Naive thymus-derived CD4-positive, alpha-beta T cell (primary cell): Measurements from ENCODE around the gene EOLA1. TPM values are rescaled to one million over a fixed set of nuclear protein-coding genes. Genes with fewer than 3 reads are reported as not detected.
"Not testable (repeated sequence)": the region's sequence is repeated elsewhere in the genome, so short reads cannot be mapped to it uniquely, and the experiment has no call there.

ENCODE experiments used
- ATAC-seq: fragments of 150-1000 bp; cut with Tn5 transposase; 2 replicates; pipeline ENCODE4 v1.10.0; 2021; ENCODE audit warnings: mild to moderate bottlenecking, moderate library complexity
- CTCF ChIA-PET: fragments of 350-600 bp; sonication (Branson Sonifier 250); formaldehyde crosslinking; loops from one replicate; lab custom pipeline; 2021; ENCODE audit warnings: antibody characterized with exemption; lab: Charles Lee
- POLR2A ChIA-PET: fragments of 350-600 bp; sonication (Branson Sonifier 250); formaldehyde crosslinking; loops from one replicate; lab custom pipeline; 2021; ENCODE audit warnings: antibody characterized with exemption, inconsistent platforms; lab: Charles Lee
- DNase-seq, 9 donors: peaks; one replicate each; pipeline versions ENCODE4 v3.0.0 to v3.0.0-alpha.2; 2020 to 2022; ENCODE audit warnings: mixed read lengths in 1 of 9
- H3K27ac ChIP-seq: one replicate; pipeline ENCODE4 v1.7.0; 2013; ENCODE audit warnings: mild to moderate bottlenecking, low read depth, low read length, moderate library complexity
- H3K27me3 ChIP-seq, 2 donors: one replicate each; pipeline ENCODE4 v1.7.0; 2013; ENCODE audit warnings: low read length in 2 of 2, mild to moderate bottlenecking in 2 of 2, moderate library complexity in 2 of 2; ENCODE audit not compliant: control insufficient read depth in 2 of 2, insufficient read depth in 2 of 2
- H3K36me3 ChIP-seq, 3 experiments: 1 replicate in 2 of 3; 2 replicates in 1 of 3; pipeline ENCODE4 v1.7.0; 2013; ENCODE audit warnings: low read length in 3 of 3, mild to moderate bottlenecking in 3 of 3, moderate library complexity in 1 of 3; ENCODE audit not compliant: insufficient read depth in 3 of 3, control insufficient read depth in 2 of 3
- H3K4me1 ChIP-seq, 2 donors: one replicate each; pipeline ENCODE4 v1.7.0; 2013; ENCODE audit warnings: low read length in 2 of 2, mild to moderate bottlenecking in 2 of 2, moderate library complexity in 1 of 2; ENCODE audit not compliant: control insufficient read depth in 2 of 2, insufficient read depth in 2 of 2
- H3K4me3 ChIP-seq: 2 replicates; pipeline ENCODE4 v1.7.0; 2013; ENCODE audit warnings: mild to moderate bottlenecking, low read length
- H3K9me3 ChIP-seq, 3 experiments: 1 replicate in 2 of 3; 2 replicates in 1 of 3; pipeline ENCODE4 v1.7.0; 2013; ENCODE audit warnings: low read length in 3 of 3; ENCODE audit not compliant: control insufficient read depth in 2 of 3
- H3K27ac Mint-ChIP-seq, 9 donors: one replicate each; pipeline ENCODE4 v1.8.0; 2020 to 2022; ENCODE audit warnings: mixed read lengths in 9 of 9, mild to moderate bottlenecking in 8 of 9, moderate library complexity in 5 of 9, inconsistent platforms in 2 of 9
- H3K27me3 Mint-ChIP-seq, 5 donors: one replicate each; pipeline ENCODE4 v1.8.0; 2021 to 2022; ENCODE audit warnings: mixed read lengths in 5 of 5, mild to moderate bottlenecking in 1 of 5
- H3K36me3 Mint-ChIP-seq, 5 donors: one replicate each; pipeline ENCODE4 v1.8.0; 2020 to 2022; ENCODE audit warnings: mixed read lengths in 5 of 5, mild to moderate bottlenecking in 3 of 5, inconsistent platforms in 1 of 5
- H3K4me1 Mint-ChIP-seq, 7 donors: one replicate each; pipeline ENCODE4 v1.8.0; 2020 to 2022; ENCODE audit warnings: mixed read lengths in 7 of 7, mild to moderate bottlenecking in 3 of 7, inconsistent platforms in 1 of 7
- H3K4me3 Mint-ChIP-seq, 10 donors: one replicate each; pipeline ENCODE4 v1.8.0; 2020 to 2022; ENCODE audit warnings: mild to moderate bottlenecking in 10 of 10, mixed read lengths in 10 of 10, moderate library complexity in 6 of 10, inconsistent platforms in 2 of 10
- H3K9me3 Mint-ChIP-seq, 11 donors: one replicate each; pipeline ENCODE4 v1.8.0; 2020 to 2022; ENCODE audit warnings: mixed read lengths in 11 of 11, mild to moderate bottlenecking in 4 of 11, inconsistent platforms in 1 of 11, moderate library complexity in 1 of 11
- intact Hi-C, 2 donors: fragments of 100-400 bp; cut with micrococcal nuclease; formaldehyde crosslinking; loops; one replicate each; pipeline ENCODE4 v1.15.1; 2023
- polyA plus RNA-seq, 2 donors: library from polyadenylated mRNA; unstranded; fragments of 300-500 nt; fragmentation: Illumina TruSeq; gene quantifications; one replicate each; pipeline ENCODE4 v1.2.3, GENCODE V29; 2021
- total RNA-seq, 6 experiments: library from RNA in 5 of 6; stranded (reverse) in 5 of 6; gene quantifications; 1 replicate in 5 of 6; 2 replicates in 1 of 6; pipeline ENCODE4 v1.2.3 and lab custom pipeline; 2021 to 2026

The EOLA1 gene
- total and polyA plus RNA-seq, 7 experiments from 2014 or later, result 22.2 to 68.1 (median 30.1) TPM

DNA sequence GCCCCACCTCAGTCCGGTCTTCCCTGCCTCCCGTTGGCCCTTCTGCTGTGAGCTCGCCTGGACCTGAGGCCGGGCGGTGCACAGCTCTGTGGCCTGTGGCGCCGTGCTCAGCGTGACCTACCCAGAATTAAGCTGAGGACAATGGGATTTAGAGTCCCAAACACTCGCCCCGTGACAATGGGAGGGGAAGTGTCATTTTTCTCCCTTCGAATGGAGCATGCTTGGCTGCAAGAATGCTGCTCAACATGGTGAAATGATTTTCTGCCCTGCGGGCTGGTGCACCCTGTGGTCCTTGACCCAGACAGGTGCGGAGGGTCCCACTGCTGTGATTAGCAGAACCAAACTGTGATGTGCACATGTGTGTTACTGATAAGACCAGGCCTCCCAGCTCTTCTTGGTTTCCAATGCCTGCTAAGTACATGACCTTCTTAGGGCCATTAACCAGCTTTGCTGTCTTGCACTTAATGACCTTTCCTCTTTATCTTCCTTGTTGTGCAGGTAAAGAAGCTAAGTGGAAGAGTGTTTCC lies 772 bp downstream of the EOLA1 start:
- ATAC-seq (no peak), DNase-seq (no peak)
- Mint-ChIP-seq H3K4me1 (peaks cover 0 to 16% (median 2%) of the 10 kb centered on the region in 7 donors), H3K27me3 (no peaks in the 10 kb centered on the region), H3K9me3 (peaks cover 0 to 3% (median 0%) of the 10 kb centered on the region in 11 donors), H3K27ac (peak overlapping the region; percentile 72 to 100 (median 100)), H3K4me3 (peak overlapping the region; percentile 74 to 99 (median 96)), H3K36me3 (peaks cover 0 to 3% (median 0%) of the 10 kb centered on the region in 5 donors)
- H3K4me1 ChIP-seq, result peaks cover 3 to 5% of the 10 kb centered on the region in 2 donors
- H3K36me3 ChIP-seq, result no peaks in the 10 kb centered on the region
- no peaks in the 10 kb centered on the region for H3K27me3 ChIP-seq
- H3K9me3 ChIP-seq, result no peaks in the 10 kb centered on the region
- peak overlapping the region; percentile 83 for H3K4me3 ChIP-seq
- peak overlapping the region; percentile 100 for H3K27ac ChIP-seq
- CTCF ChIA-PET, result interaction anchor here (3.1 kb wide), 1 partner anchor 29 kb away, joined by 29 read pairs; no protein-coding TSS in a partner anchor
- intact Hi-C loops, result loop anchor here (5.0 to 10.0 kb wide), 8 partner anchors 91 to 1853 kb away; partner anchors contain the start of genes TMEM185A (in 2 of the 2), CD99L2 (in 1 of the 2), FMR1 (in 1 of the 2) and MAMLD1 (in 1 of the 2)
- POLR2A ChIA-PET, result interaction anchor here (3.5 kb wide), 1 partner anchor 37 kb away, joined by 33 read pairs; the partner anchor contains the start of gene IDS

DNA sequence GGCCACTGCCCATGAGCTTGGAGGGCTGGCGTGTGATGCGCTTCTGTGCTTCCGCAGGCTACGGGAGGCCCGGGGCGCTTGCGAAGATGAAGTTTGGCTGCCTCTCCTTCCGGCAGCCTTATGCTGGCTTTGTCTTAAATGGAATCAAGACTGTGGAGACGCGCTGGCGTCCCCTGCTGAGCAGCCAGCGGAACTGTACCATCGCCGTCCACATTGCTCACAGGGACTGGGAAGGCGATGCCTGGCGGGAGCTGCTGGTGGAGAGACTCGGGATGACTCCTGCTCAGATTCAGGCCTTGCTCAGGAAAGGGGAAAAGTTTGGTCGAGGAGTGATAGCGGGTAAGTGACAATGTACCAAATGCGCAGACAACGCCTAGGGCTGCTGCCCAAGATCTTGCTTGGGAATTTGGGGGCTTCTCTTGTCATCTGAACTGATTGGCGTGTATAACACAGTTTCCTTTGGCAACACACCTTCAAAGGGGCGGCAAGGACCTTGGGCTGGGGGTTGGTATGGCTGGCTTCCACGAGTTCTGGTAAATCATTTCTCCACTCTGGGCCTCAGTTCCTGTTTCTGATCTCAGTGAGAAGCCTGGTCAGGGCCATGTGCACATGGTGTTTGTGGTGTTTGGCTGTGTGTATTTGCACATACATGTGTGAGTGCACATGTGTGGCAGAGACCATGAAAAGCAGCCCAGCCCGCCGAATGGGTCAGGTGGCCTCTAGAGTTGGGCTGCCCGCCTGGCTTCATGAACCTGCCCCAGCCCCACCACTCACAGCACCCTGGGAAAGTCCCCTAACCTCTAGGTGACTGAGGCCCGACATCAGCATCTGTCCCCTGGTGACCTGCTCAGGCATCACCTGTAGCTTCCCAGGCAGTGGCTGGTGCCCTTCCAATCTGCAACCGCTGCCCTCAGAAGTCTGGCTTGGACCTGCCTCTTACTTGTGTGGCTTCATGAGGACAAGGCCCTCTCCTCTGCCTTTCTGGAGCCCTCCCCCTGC lies 5.0 kb downstream of the EOLA1 start:
- H3K27me3 Mint-ChIP-seq, H3K4me3 ChIP-seq, H3K27me3 ChIP-seq, H3K27ac ChIP-seq, H3K9me3 ChIP-seq, CTCF ChIA-PET, H3K4me3 Mint-ChIP-seq, ATAC-seq, POLR2A ChIA-PET, H3K9me3 Mint-ChIP-seq, H3K36me3 Mint-ChIP-seq, DNase-seq, H3K4me1 ChIP-seq, H3K4me1 Mint-ChIP-seq, H3K36me3 ChIP-seq: not testable (repeated sequence)
- intact Hi-C loops, result loop anchor here in 1 of 2 donors (10.0 kb wide), 5 partner anchors 89 to 1849 kb away; partner anchors contain the start of genes CD99L2, MAMLD1, MTMR1 and TMEM185A
- peak overlapping the region in 1 of 9 donors; percentile 38 for H3K27ac Mint-ChIP-seq

DNA sequence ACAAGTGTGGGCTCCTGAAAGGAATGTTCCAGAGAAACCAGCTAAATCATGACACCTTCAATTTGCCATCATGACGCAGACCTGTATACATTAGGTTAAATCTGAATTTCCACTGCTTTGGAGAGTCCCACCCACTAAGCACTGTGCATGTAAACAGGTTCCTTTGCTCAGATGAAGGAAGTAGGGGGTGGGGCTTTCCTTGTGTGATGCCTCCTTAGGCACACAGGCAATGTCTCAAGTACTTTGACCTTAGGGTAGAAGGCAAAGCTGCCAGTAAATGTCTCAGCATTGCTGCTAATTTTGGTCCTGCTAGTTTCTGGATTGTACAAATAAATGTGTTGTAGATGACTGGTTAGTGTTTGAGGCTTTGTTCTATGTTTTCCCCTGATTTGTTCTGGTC lies 6.2 kb downstream of the EOLA1 start:
- H3K27me3 ChIP-seq, CTCF ChIA-PET, DNase-seq, H3K27ac Mint-ChIP-seq, ATAC-seq, H3K27me3 Mint-ChIP-seq, H3K4me3 Mint-ChIP-seq, POLR2A ChIA-PET, H3K9me3 Mint-ChIP-seq, H3K27ac ChIP-seq, H3K4me1 Mint-ChIP-seq, H3K4me3 ChIP-seq, H3K9me3 ChIP-seq, H3K4me1 ChIP-seq, H3K36me3 Mint-ChIP-seq, H3K36me3 ChIP-seq: not testable (repeated sequence)
- intact Hi-C loops, result loop anchor here in 1 of 2 donors (10.0 kb wide), 5 partner anchors 88 to 1848 kb away; partner anchors contain the start of genes CD99L2, MAMLD1, MTMR1 and TMEM185A

DNA sequence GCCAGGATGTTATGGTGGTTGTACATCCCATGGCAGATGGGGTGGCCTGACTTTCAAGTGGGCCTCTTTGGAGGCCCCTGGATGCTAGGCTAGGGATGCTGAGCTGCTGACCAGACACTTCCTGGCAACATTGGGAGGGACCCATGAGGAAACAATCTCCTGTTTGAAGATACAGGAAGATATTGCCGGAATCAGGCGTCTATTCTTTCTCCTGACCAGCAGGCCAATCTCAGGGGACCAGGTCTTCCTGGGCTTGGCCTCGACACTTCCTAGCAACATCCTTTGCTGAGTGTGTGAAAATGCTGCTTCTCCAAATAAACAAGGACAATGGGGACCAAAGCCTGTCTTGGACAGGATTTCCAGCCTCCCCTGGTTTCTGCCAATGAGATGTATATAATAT lies 7.0 kb downstream of the EOLA1 start:
- H3K9me3 Mint-ChIP-seq, H3K4me3 Mint-ChIP-seq, ATAC-seq, DNase-seq, H3K36me3 ChIP-seq, CTCF ChIA-PET, H3K36me3 Mint-ChIP-seq, H3K4me3 ChIP-seq, H3K27me3 ChIP-seq, H3K27me3 Mint-ChIP-seq, H3K27ac Mint-ChIP-seq, POLR2A ChIA-PET, H3K4me1 Mint-ChIP-seq, H3K4me1 ChIP-seq, H3K27ac ChIP-seq, H3K9me3 ChIP-seq: not testable (repeated sequence)
- intact Hi-C loops, result loop anchor here in 1 of 2 donors (10.0 kb wide), 5 partner anchors 87 to 1847 kb away; partner anchors contain the start of genes CD99L2, MAMLD1, MTMR1 and TMEM185A

DNA sequence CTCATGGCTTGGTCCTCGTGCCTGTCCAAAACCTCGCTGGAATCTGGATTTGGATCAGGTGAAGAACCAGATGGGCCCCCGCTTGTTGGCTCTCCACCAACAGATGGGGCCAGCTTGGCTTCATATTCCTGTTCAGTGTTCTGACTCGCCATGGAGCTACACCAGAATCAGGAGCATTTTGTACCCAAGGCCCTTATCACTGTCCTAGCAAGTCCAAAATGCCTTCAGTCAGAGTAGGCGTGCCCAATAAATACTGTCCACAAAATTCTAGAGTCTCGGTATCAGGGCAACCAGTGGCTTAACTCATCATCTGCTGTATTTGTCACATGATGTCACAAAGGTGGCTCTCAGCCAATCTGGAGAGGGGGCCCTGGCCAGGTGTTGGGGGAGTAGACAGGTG lies 8.9 kb downstream of the EOLA1 start, which contains the start of gene HSFX3:
Gene HSFX3 (minus strand): TSS at position 224 of the 400 bp plus-strand sequence. CDS start 72 bp downstream, at position 152.
- H3K27me3 ChIP-seq, H3K9me3 Mint-ChIP-seq, H3K36me3 ChIP-seq, H3K9me3 ChIP-seq, H3K36me3 Mint-ChIP-seq, H3K4me1 Mint-ChIP-seq, DNase-seq, ATAC-seq, H3K27me3 Mint-ChIP-seq, POLR2A ChIA-PET, H3K27ac Mint-ChIP-seq, H3K4me3 Mint-ChIP-seq, H3K4me3 ChIP-seq, H3K27ac ChIP-seq, CTCF ChIA-PET, H3K4me1 ChIP-seq: not testable (repeated sequence)
- intact Hi-C loops, result loop anchor here in 1 of 2 donors (10.0 kb wide), 5 partner anchors 85 to 1845 kb away; partner anchors contain the start of genes CD99L2, MAMLD1, MTMR1 and TMEM185A

DNA sequence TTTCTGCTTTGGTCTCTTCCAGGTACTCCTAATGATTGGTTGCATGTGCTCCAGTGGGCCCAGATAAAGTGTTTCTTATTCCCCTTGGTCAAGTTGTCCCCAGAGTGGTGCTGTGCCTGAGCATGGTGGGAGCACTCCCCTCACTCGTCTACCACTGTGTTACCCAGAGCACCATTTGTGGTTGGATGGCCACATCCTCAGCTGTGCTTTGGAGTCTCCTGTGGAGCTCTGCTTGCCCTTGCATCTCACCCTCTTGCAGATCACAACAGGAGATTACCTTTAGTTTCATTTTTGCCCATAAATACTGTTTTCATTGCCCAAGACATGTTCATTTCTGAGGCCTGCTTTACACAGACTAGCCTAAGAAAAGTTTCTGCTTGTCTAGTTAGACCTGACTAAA lies 9.6 kb downstream of the EOLA1 start:
- H3K9me3 Mint-ChIP-seq, H3K27me3 Mint-ChIP-seq, H3K4me3 ChIP-seq, DNase-seq, H3K4me1 Mint-ChIP-seq, POLR2A ChIA-PET, H3K27ac ChIP-seq, H3K27me3 ChIP-seq, CTCF ChIA-PET, H3K36me3 Mint-ChIP-seq, H3K9me3 ChIP-seq, H3K27ac Mint-ChIP-seq, intact Hi-C loops, H3K36me3 ChIP-seq, H3K4me1 ChIP-seq, H3K4me3 Mint-ChIP-seq: not testable (repeated sequence)
- ATAC-seq, result peak; percentile 45
